MCF 10A (cell line): ENCODE measurements around the gene PGM5. TPM values are rescaled to one million over a fixed set of nuclear protein-coding genes. Genes with fewer than 3 reads are reported as not detected.

Experiments
- BruUV-seq: library from RNA; stranded (reverse); fragments of 400-500 nt; replicated peaks from 2 replicates; lab custom pipeline; 2021; lab: Mats Ljungman, UMichigan
- CTCF ChIA-PET: fragments of 300-600 bp; sonication (Branson Sonifier 250); formaldehyde crosslinking; extraction: SDS; loops from one replicate; lab custom pipeline; 2021; ENCODE audit warnings: antibody characterized with exemption, inconsistent platforms; lab: Yijun Ruan, JAX
- POLR2A ChIA-PET: fragments of 300-600, 350-650 bp; sonication (Branson Sonifier 250); formaldehyde crosslinking; extraction: SDS; loops from one replicate; lab custom pipeline; 2020; ENCODE audit warnings: antibody characterized with exemption, inconsistent platforms; lab: Yijun Ruan, JAX
- DNase-seq: peaks from one replicate; pipeline ENCODE4 v3.0.0-alpha.2; 2018; ENCODE audit not compliant: unreplicated experiment
- H3K27ac Mint-ChIP-seq: one replicate; pipeline ENCODE4 v1.8.0; 2022; ENCODE audit warnings: mild to moderate bottlenecking, low read depth, mixed read lengths; ENCODE audit not compliant: unreplicated experiment
- H3K27me3 Mint-ChIP-seq: one replicate; pipeline ENCODE4 v1.8.0; 2022; ENCODE audit warnings: mixed read lengths; ENCODE audit not compliant: insufficient read depth, unreplicated experiment
- H3K36me3 Mint-ChIP-seq: one replicate; pipeline ENCODE4 v1.8.0; 2022; ENCODE audit warnings: mild to moderate bottlenecking, moderate library complexity, mixed read lengths; ENCODE audit not compliant: insufficient read depth, unreplicated experiment
- H3K4me1 Mint-ChIP-seq: one replicate; pipeline ENCODE4 v1.8.0; 2022; ENCODE audit warnings: mixed read lengths; ENCODE audit not compliant: insufficient read depth, unreplicated experiment
- H3K4me3 Mint-ChIP-seq: one replicate; pipeline ENCODE4 v1.8.0; 2022; ENCODE audit warnings: mild to moderate bottlenecking, moderate library complexity, mixed read lengths; ENCODE audit not compliant: unreplicated experiment
- H3K9me3 Mint-ChIP-seq: one replicate; pipeline ENCODE4 v1.8.0; 2022; ENCODE audit warnings: mixed read lengths; ENCODE audit not compliant: unreplicated experiment
- CTCF ChIP-seq: fragments of 200-600 bp; IDR thresholded peaks from one replicate; pipeline ENCODE4 v1.8.0; 2022; ENCODE audit warnings: antibody characterized with exemption, mild to moderate bottlenecking; ENCODE audit not compliant: unreplicated experiment
- intact Hi-C: fragments of 100-400 bp; cut with micrococcal nuclease; formaldehyde crosslinking; loops from 2 replicates; pipeline ENCODE4 v1.14.1; 2022
- total RNA-seq: library from RNA; stranded (reverse); gene quantifications from 2 replicates; pipeline ENCODE4 v1.2.3, GENCODE V29; 2022

PGM5 gene
- total RNA-seq, 1 experiment from 2014 or later, result not detected

DNA sequence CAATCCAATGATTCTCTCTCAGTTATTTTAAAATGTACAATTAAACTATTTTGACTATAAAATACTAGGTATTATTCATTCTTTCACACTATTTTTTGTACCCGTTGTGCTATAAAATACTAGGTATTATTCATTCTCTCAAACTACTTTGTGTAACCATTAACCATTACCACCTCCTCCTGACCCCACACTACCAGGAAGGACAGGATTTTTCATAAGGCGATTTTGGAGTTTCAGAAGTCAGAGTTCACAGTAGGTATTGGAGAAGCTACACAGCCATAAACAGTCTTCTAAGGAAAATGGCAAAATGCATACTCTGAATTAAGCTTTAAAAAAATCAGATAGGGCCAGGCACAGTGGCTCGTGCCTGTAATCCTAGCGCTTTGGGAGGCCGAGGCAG is 219.4 kb downstream of the PGM5 start:
- Mint-ChIP-seq H3K4me3 (no peak overlapping the region), H3K36me3 (no peaks in the 10 kb centered on the region), H3K27me3 (peaks cover 76% of the 10 kb centered on the region), H3K4me1 (no peaks in the 10 kb centered on the region), H3K27ac (no peak overlapping the region), H3K9me3 (no peaks in the 10 kb centered on the region)
- intact Hi-C loops, result no loop called here
- DNase-seq, result no peak
- BruUV-seq, result no TSS peak
- CTCF ChIA-PET, result interaction anchor here (0.6 to 1.7 kb wide), 4 partner anchors 8 to 115 kb away, joined by 3 to 7 read pairs (median 4); no protein-coding TSS in a partner anchor
- POLR2A ChIA-PET, result no interaction called here
- no peak for TF ChIP-seq CTCF

GRCh38 chr9:68577774-68578591 is 221.6 kb downstream of the PGM5 start:
- intact Hi-C loops, result no loop called here
- CTCF ChIA-PET, result interaction anchor here (0.7 to 2.0 kb wide), 4 partner anchors 11 to 24 kb away, joined by 3 to 6 read pairs (median 4); no protein-coding TSS in a partner anchor
- no peak for TF ChIP-seq CTCF
- no peak overlapping the region for H3K27ac Mint-ChIP-seq
- no peak for DNase-seq
- POLR2A ChIA-PET, result no interaction called here
- no peak overlapping the region for H3K4me3 Mint-ChIP-seq
- H3K27me3 Mint-ChIP-seq, result peaks cover 55% of the 10 kb centered on the region
- no peaks in the 10 kb centered on the region for H3K9me3 Mint-ChIP-seq
- no peaks in the 10 kb centered on the region for H3K36me3 Mint-ChIP-seq
- H3K4me1 Mint-ChIP-seq, result no peaks in the 10 kb centered on the region
- BruUV-seq, result no TSS peak

Other genes starting within 250 kb of the PGM5 start
- gene ZNG1C, start 114.6 kb upstream of the PGM5 start, total RNA-seq, result 54.8 and 65.1 TPM in 2 replicates
- 0.96 TPM in 1 of 2 replicates, not detected in the other for gene FOXD4L3, start 53.7 kb upstream of the PGM5 start, total RNA-seq
- not detected in 2 replicates for gene TMEM252, start 184.3 kb downstream of the PGM5 start, total RNA-seq